ENCODE data around the gene SIN3A. TPM values are rescaled to one million over a fixed set of nuclear protein-coding genes. Genes with fewer than 3 reads are reported as not detected.

SIN3A gene
- total and polyA plus RNA-seq, 2 of the 8 experiments (the other 6 are each of a cell fraction or from before 2014, with no cell fraction given): 69.5 to 109 TPM

DNA sequence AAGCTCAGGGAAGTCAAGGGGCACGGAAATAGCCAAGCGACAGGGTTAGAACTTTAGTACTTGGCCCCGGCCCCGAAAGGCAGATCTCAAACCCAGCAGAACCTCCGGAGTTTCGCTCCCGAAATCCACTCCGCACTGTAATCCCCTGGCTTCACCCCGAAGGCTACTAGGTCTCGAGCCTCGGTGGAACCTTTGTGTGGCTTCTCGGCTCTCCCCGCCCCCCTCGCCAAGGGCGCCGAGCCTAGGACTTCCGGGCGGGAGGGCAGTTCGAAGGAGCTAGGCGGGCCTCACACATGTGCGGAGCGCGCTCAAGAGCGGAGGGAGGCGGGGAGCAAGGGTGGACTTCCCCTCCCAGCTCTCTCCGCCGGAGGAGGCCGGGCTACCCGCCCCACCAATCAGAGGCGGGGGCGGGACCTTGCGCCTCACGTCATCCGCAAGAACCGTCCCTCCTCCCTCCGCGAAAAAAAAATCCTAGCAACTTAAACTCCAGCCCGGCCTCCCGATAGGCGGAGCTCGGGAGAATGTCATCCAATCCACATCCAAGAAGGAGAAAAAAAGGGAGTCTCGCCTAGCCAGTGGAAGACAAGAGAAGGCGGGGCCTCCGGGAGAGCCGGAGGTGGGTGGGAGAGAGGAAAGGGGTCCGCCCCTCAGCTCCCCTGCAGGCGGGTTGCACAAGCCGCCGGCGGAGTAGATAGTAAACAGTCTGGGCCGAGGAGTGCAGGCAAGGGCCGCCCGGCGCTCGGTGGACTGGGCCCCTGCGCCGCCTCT lies 2.4 kb upstream of the SIN3A start (continued):
- TF ChIP-seq EZH2 (IDR thresholded peaks at IDR 0.05; ENCODE audit: low read depth, low read length, severe bottlenecking): no peak
- TF ChIP-seq, protein P1, sequence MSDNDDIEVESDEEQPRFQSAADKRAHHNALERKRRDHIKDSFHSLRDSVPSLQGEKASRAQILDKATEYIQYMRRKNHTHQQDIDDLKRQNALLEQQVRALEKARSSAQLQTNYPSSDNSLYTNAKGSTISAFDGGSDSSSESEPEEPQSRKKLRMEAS (IDR thresholded peaks at IDR 0.05): peak; percentile 96
- peak in 1 of 2 experiments; percentile 52; a peak in 2 of 4 replicates for TF ChIP-seq SIN3A (conservative IDR thresholded peaks at IDR 0.05 in 1 of 2, IDR thresholded peaks at IDR 0.05 in 1 of 2; ENCODE audit: low read depth in 1 of 2, low read length in 2 of 2)
- TF ChIP-seq TCF12 (IDR thresholded peaks at IDR 0.05; ENCODE audit: low read depth, low read length): no peak
- TF ChIP-seq, protein P2, sequence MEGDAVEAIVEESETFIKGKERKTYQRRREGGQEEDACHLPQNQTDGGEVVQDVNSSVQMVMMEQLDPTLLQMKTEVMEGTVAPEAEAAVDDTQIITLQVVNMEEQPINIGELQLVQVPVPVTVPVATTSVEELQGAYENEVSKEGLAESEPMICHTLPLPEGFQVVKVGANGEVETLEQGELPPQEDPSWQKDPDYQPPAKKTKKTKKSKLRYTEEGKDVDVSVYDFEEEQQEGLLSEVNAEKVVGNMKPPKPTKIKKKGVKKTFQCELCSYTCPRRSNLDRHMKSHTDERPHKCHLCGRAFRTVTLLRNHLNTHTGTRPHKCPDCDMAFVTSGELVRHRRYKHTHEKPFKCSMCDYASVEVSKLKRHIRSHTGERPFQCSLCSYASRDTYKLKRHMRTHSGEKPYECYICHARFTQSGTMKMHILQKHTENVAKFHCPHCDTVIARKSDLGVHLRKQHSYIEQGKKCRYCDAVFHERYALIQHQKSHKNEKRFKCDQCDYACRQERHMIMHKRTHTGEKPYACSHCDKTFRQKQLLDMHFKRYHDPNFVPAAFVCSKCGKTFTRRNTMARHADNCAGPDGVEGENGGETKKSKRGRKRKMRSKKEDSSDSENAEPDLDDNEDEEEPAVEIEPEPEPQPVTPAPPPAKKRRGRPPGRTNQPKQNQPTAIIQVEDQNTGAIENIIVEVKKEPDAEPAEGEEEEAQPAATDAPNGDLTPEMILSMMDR (IDR thresholded peaks at IDR 0.05; ENCODE audit: control extremely low read depth in 1 of 3, insufficient read depth in 1 of 3, low read depth in 1 of 3, low read length in 3 of 3): no peak
- TF ChIP-seq KDM1A (IDR thresholded peaks at IDR 0.05; ENCODE audit: borderline replicate concordance, low read length): no peak
- TF ChIP-seq SUZ12 (IDR thresholded peaks at IDR 0.05; ENCODE audit: low read length): no peak
- TF ChIP-seq SRF (IDR thresholded peaks at IDR 0.05; ENCODE audit: low read depth, low read length): no peak

Data from H1 (cell line).